H1 (cell line): ENCODE measurements around the gene GABRD. TPM values are rescaled to one million over a fixed set of nuclear protein-coding genes. Genes with fewer than 3 reads are reported as not detected.

Source experiments
- CTCF ChIA-PET: fragments of 300-600 bp; sonication (Branson Sonifier 250); formaldehyde crosslinking; loops from one replicate; lab custom pipeline; 2021; ENCODE audit not compliant: partially characterized antibody; lab: Charles Lee
- POLR2A ChIA-PET: fragments of 300-600 bp; sonication (Branson Sonifier 250); formaldehyde crosslinking; loops from one replicate; lab custom pipeline; 2021; ENCODE audit warnings: inconsistent platforms; ENCODE audit not compliant: partially characterized antibody; lab: Charles Lee
- DNase-seq, 2 experiments: peaks; one replicate each; pipeline versions ENCODE4 v3.0.0 to v3.0.0-alpha.2; 2010 to 2022; ENCODE audit warnings: low spot score in 2 of 2, low read depth in 1 of 2, mixed read lengths in 1 of 2
- FAIRE-seq: peaks from 2 replicates; lab custom pipeline; 2011; peaks lifted over from hg19 to GRCh38; lab: Jason Lieb, UNC
- H2AFZ ChIP-seq: 2 replicates; pipeline ENCODE4 v1.8.1; 2012; ENCODE audit warnings: low read length, inconsistent platforms
- H2AK5ac ChIP-seq: 2 replicates; pipeline ENCODE4 v1.6.1; 2013; ENCODE audit warnings: low read depth, low read length
- H2BK120ac ChIP-seq: replicated peaks from 2 replicates; pipeline ENCODE3; 2013; ENCODE audit warnings: low read depth, low read length, inconsistent platforms
- H2BK12ac ChIP-seq: 2 replicates; pipeline ENCODE4 v1.6.1; 2013; ENCODE audit warnings: low read depth, low read length
- H2BK15ac ChIP-seq: 2 replicates; pipeline ENCODE4 v1.6.1; 2013; ENCODE audit warnings: low read length
- H2BK20ac ChIP-seq: 2 replicates; pipeline ENCODE4 v1.6.1; 2013; ENCODE audit warnings: low read length
- H2BK5ac ChIP-seq: 2 replicates; pipeline ENCODE4 v1.6.1; 2013; ENCODE audit warnings: low read depth, low read length
- H3K14ac ChIP-seq: 2 replicates; pipeline ENCODE4 v1.6.1; 2013; ENCODE audit warnings: inconsistent platforms; ENCODE audit not compliant: insufficient read length
- H3K18ac ChIP-seq: 2 replicates; pipeline ENCODE4 v1.6.1; 2013; ENCODE audit warnings: low read length; ENCODE audit errors: extremely low read depth
- H3K23ac ChIP-seq: 2 replicates; pipeline ENCODE4 v1.6.1; 2013; ENCODE audit warnings: inconsistent platforms; ENCODE audit not compliant: insufficient read length
- H3K23me2 ChIP-seq: 2 replicates; pipeline ENCODE4 v1.6.1; 2013; ENCODE audit warnings: low read depth, low read length
- H3K27ac ChIP-seq: 2 replicates; pipeline ENCODE4 v1.6.1; 2011; ENCODE audit warnings: low read depth, low read length, inconsistent platforms
- H3K27me3 ChIP-seq, 4 experiments: replicated peaks in 1 of 4; 1 replicate in 1 of 4; 2 replicates in 3 of 4; pipeline versions ENCODE4 v1.6.1 to v1.8.1; 2011 to 2013; ENCODE audit warnings: low read length in 3 of 4, mild to moderate bottlenecking in 3 of 4, inconsistent platforms in 2 of 4, mixed read lengths in 2 of 4, moderate library complexity in 1 of 4; ENCODE audit not compliant: control insufficient read depth in 3 of 4, insufficient read depth in 3 of 4; ENCODE audit errors: extremely low read depth in 1 of 4
- H3K36me3 ChIP-seq, 4 experiments: 2 replicates each; pipeline versions ENCODE4 v1.6.1 to v1.8.1; 2011 to 2013; ENCODE audit warnings: mild to moderate bottlenecking in 4 of 4, low read length in 3 of 4, moderate library complexity in 2 of 4, control low read depth in 1 of 4, inconsistent platforms in 1 of 4; ENCODE audit not compliant: insufficient read depth in 4 of 4, control insufficient read depth in 2 of 4
- H3K4ac ChIP-seq: replicated peaks from 2 replicates; pipeline ENCODE3; 2013; ENCODE audit warnings: low read length, low read depth, mixed read lengths, inconsistent platforms; ENCODE audit not compliant: insufficient read length
- H3K4me1 ChIP-seq, 4 experiments: replicated peaks in 1 of 4; 1 replicate in 1 of 4; 2 replicates in 3 of 4; pipeline versions ENCODE4 v1.6.1 to v1.8.1; 2011 to 2013; ENCODE audit warnings: low read length in 3 of 4, inconsistent platforms in 2 of 4, mixed read lengths in 1 of 4; ENCODE audit not compliant: insufficient read depth in 4 of 4, control insufficient read depth in 3 of 4
- H3K4me2 ChIP-seq, 2 experiments: 2 replicates each; pipeline versions ENCODE4 v1.6.1 to v1.8.1; 2011 to 2013; ENCODE audit warnings: low read depth in 2 of 2, low read length in 2 of 2, control low read depth in 1 of 2, inconsistent platforms in 1 of 2, mild to moderate bottlenecking in 1 of 2; ENCODE audit not compliant: insufficient read depth in 1 of 2
- H3K4me3 ChIP-seq, 4 experiments: fragments of 200-600, 300-600 bp in 1 of 4; sonication (generic), shearing (Covaris generic), sonication (Bioruptor Twin) in 1 of 4; 2 replicates each; pipeline versions ENCODE4 v1.5.1 to v1.8.1; 2011 to 2016; ENCODE audit warnings: low read length in 4 of 4, low read depth in 3 of 4, control low read depth in 2 of 4, inconsistent platforms in 2 of 4, mild to moderate bottlenecking in 2 of 4, mixed read lengths in 1 of 4, moderate library complexity in 1 of 4; ENCODE audit not compliant: insufficient read depth in 2 of 4; ENCODE audit errors: extremely low read depth in 1 of 4
- H3K56ac ChIP-seq: replicated peaks from 2 replicates; pipeline ENCODE3; 2013; ENCODE audit warnings: low read depth, mild to moderate bottlenecking, mixed read lengths, low read length, inconsistent platforms; ENCODE audit not compliant: insufficient read length
- H3K79me1 ChIP-seq: 2 replicates; pipeline ENCODE4 v1.6.1; 2013; ENCODE audit warnings: low read depth, low read length, control low read depth
- H3K79me2 ChIP-seq, 2 experiments: 2 replicates each; pipeline versions ENCODE4 v1.6.1 to v1.8.1; 2012 to 2013; ENCODE audit warnings: low read length in 2 of 2, mild to moderate bottlenecking in 2 of 2, inconsistent platforms in 1 of 2; ENCODE audit not compliant: insufficient read depth in 2 of 2, control insufficient read depth in 1 of 2
- H3K9ac ChIP-seq, 4 experiments: replicated peaks in 1 of 4; 1 replicate in 1 of 4; 2 replicates in 3 of 4; pipeline versions ENCODE4 v1.6.1 to v1.8.1; 2011 to 2013; ENCODE audit warnings: low read depth in 3 of 4, low read length in 3 of 4, control low read depth in 2 of 4, mild to moderate bottlenecking in 2 of 4, moderate library complexity in 2 of 4, inconsistent platforms in 1 of 4; ENCODE audit errors: extremely low read depth in 1 of 4
- H3K9me3 ChIP-seq, 2 experiments: 2 replicates each; pipeline versions ENCODE4 v1.6.1 to v1.8.1; 2012 to 2013; ENCODE audit warnings: mild to moderate bottlenecking in 2 of 2, moderate library complexity in 2 of 2, control low read depth in 1 of 2, inconsistent platforms in 1 of 2, low read depth in 1 of 2, low read length in 1 of 2, mixed read lengths in 1 of 2; ENCODE audit not compliant: insufficient read depth in 2 of 2
- H4K20me1 ChIP-seq, 2 experiments: replicated peaks in 1 of 2; 2 replicates each; pipeline versions ENCODE3 to v1.8.1; 2011 to 2013; ENCODE audit warnings: inconsistent platforms in 2 of 2, low read length in 2 of 2, mild to moderate bottlenecking in 1 of 2; ENCODE audit not compliant: insufficient read depth in 2 of 2, control insufficient read depth in 1 of 2
- H4K5ac ChIP-seq: 2 replicates; pipeline ENCODE4 v1.6.1; 2013; ENCODE audit warnings: low read length, low read depth, mixed read lengths, inconsistent platforms; ENCODE audit not compliant: insufficient read length
- H4K8ac ChIP-seq: 2 replicates; pipeline ENCODE4 v1.8.0; 2013; ENCODE audit warnings: mild to moderate bottlenecking, moderate library complexity, low read length, inconsistent platforms; ENCODE audit not compliant: insufficient read depth; ENCODE audit errors: extremely low read depth
- H4K91ac ChIP-seq: replicated peaks from 2 replicates; pipeline ENCODE3; 2013; ENCODE audit warnings: low read length, mixed read lengths, inconsistent platforms; ENCODE audit not compliant: insufficient read length
- ASH2L ChIP-seq: fragments of 200-600, 300-600 bp; sonication (generic); IDR thresholded peaks from one replicate; pipeline ENCODE4 v1.7.1; 2017; ENCODE audit warnings: low read length
- BCL11A ChIP-seq, 2 experiments: IDR thresholded peaks; one replicate each; pipeline ENCODE4 v1.6.1; 2011; ENCODE audit warnings: low read depth in 2 of 2, low read length in 2 of 2, mild to moderate bottlenecking in 2 of 2
- BRCA1 ChIP-seq: IDR thresholded peaks from 2 replicates; pipeline ENCODE4 v1.6.1; 2012; ENCODE audit warnings: low read depth, low read length, improper control_type of control experiment
- EGR1 ChIP-seq: IDR thresholded peaks from 2 replicates; pipeline ENCODE4 v1.6.1; 2011; ENCODE audit warnings: low read depth, low read length, borderline replicate concordance
- EZH2 ChIP-seq: fragments of 200-600 bp; sonication (generic); IDR thresholded peaks from 2 replicates; pipeline ENCODE4 v1.7.1; 2012; ENCODE audit warnings: low read depth, mild to moderate bottlenecking, moderate library complexity, low read length, inconsistent platforms; ENCODE audit not compliant: severe bottlenecking
- GABPA ChIP-seq: IDR thresholded peaks from 2 replicates; pipeline ENCODE4 v1.6.1; 2011; ENCODE audit warnings: mild to moderate bottlenecking, low read length, moderate library complexity, borderline replicate concordance; ENCODE audit not compliant: insufficient read depth
- KDM1A ChIP-seq: fragments of 200-600, 300-600 bp; sonication (generic); IDR thresholded peaks from 2 replicates; pipeline ENCODE4 v1.7.1; 2016; ENCODE audit warnings: mild to moderate bottlenecking, low read length, borderline replicate concordance
- NRF1 ChIP-seq: IDR thresholded peaks from 2 replicates; pipeline ENCODE4 v1.6.1; 2011; ENCODE audit warnings: mild to moderate bottlenecking, low read depth, low read length, improper control_type of control experiment
- POU5F1 ChIP-seq: IDR thresholded peaks from 2 replicates; pipeline ENCODE4 v1.6.1; 2011; ENCODE audit warnings: low read depth, mild to moderate bottlenecking, low read length, moderate library complexity
- RBBP5 ChIP-seq: IDR thresholded peaks from 2 replicates; pipeline ENCODE4 v1.7.1; 2012; ENCODE audit warnings: low read depth, mild to moderate bottlenecking, inconsistent platforms, low read length, moderate library complexity, borderline replicate concordance
- WGBS, 2 experiments: shearing (Covaris generic) in 1 of 2; methylation state at CpG; one replicate each; pipeline versions ENCODE4 v1.1.6 to v1.1.7; 2013 to 2015; ENCODE audit warnings: low lambda C conversion rate in 2 of 2, mixed read lengths in 2 of 2, inconsistent platforms in 1 of 2, low coverage in 1 of 2, missing lambda C conversion rate in 1 of 2; ENCODE audit not compliant: insufficient replicate concordance in 2 of 2, insufficient coverage in 1 of 2, insufficient read length in 1 of 2; ENCODE audit errors: extremely low coverage in 1 of 2, missing lambda C conversion rate in 1 of 2; 5-methylcytosine and 5-hydroxymethylcytosine counted together
- polyA plus RNA-seq, 7 experiments: library from polyadenylated mRNA; depleted of rRNA in 3 of 7; stranded (reverse) in 5 of 7; unstranded in 2 of 7; fragments of >200 nt in 5 of 7; fragments of 200-250 nt in 2 of 7; gene quantifications; 1 replicate in 5 of 7; 2 replicates in 1 of 7; 4 replicates in 1 of 7; pipeline versions ENCODE4 v1.2.1 to v1.2.3, GENCODE V29; 2011 to 2013; ENCODE audit warnings: missing spikeins in 2 of 7, mixed read lengths in 2 of 7
- total RNA-seq: library from RNA; stranded (reverse); fragmentation: NEBNext Ultra II Directional; extraction: Animal tissue kit (Norgen Biotek cat#: 25700); gene quantifications from 2 replicates; pipeline ENCODE4 v1.2.1, GENCODE V29; 2021
- TF ChIP-seq, protein P1 (sequence below): IDR thresholded peaks from 2 replicates; pipeline ENCODE4 v1.6.1; 2011; ENCODE audit warnings: low read length, improper control_type of control experiment
- TF ChIP-seq, protein P2 (sequence below): IDR thresholded peaks from 2 replicates; pipeline ENCODE4 v1.6.1; 2012; ENCODE audit warnings: inconsistent platforms

GABRD gene
- total and polyA plus RNA-seq, 2 of the 8 experiments (the other 6 are each of a cell fraction or from before 2014, with no cell fraction given): 1.8 to 3.0 TPM

- H4K5ac ChIP-seq: no peak overlapping the region
- no peak overlapping the region for H3K27ac ChIP-seq
- no peak overlapping the region for H3K56ac ChIP-seq
- 93% methylated on average over 39 of the region's 39 CpGs; no CpG with 5 or more reads in 1 of the 2 experiments for WGBS, 2 experiments
- H3K9me3 ChIP-seq: no peaks in the 10 kb centered on the region
- no peak overlapping the region for H3K4me2 ChIP-seq
- H2BK5ac ChIP-seq: no peak overlapping the region
- no peaks in the 10 kb centered on the region for H3K79me1 ChIP-seq
- ChIA-PET POLR2A (no interaction called here), CTCF (interaction anchor here (0.6 to 2.1 kb wide), 4 partner anchors 19 to 69 kb away, joined by 4 to 9 read pairs (median 4); no protein-coding TSS in a partner anchor)
- H3K9ac ChIP-seq: no peak overlapping the region
- no peak overlapping the region for H2AK5ac ChIP-seq
- H3K23me2 ChIP-seq: 0 out of 2 replicates have a peak, but pooled peaks cover 2% of the 10 kb centered on the region
- H2BK120ac ChIP-seq: no peak overlapping the region
- peak overlapping the region; percentile 51; the same call in 1 of the 2 replicates for H4K8ac ChIP-seq
- no peak overlapping the region for H3K4ac ChIP-seq
- FAIRE-seq: no peak
- H4K91ac ChIP-seq: no peak overlapping the region
- H3K36me3 ChIP-seq: no peaks in the 10 kb centered on the region
- H2AFZ ChIP-seq: no peak overlapping the region
- no peak overlapping the region for H3K14ac ChIP-seq
- H3K27me3 ChIP-seq: peaks cover 0 to 7% (median 3%) of the 10 kb centered on the region in 4 experiments; a peak in 5 of 7 replicates
- H4K20me1 ChIP-seq: peaks cover 0 to under 1% of the 10 kb centered on the region in 2 experiments
- H2BK15ac ChIP-seq: no peak overlapping the region
- H3K4me1 ChIP-seq: no peaks in the 10 kb centered on the region
- no peak overlapping the region for H3K18ac ChIP-seq
- H2BK12ac ChIP-seq: no peak overlapping the region
- H3K4me3 ChIP-seq: no peak overlapping the region
- DNase-seq: no peak
- H3K23ac ChIP-seq: no peak overlapping the region
- H2BK20ac ChIP-seq: no peak overlapping the region
- no peaks in the 10 kb centered on the region for H3K79me2 ChIP-seq
- TF ChIP-seq POU5F1 (no peak), EZH2 (no peak), BCL11A (IDR thresholded peaks at IDR 0.05; ENCODE audit: low read depth in 2 of 2, low read length in 2 of 2) (no peak), NRF1 (no peak), GABPA (no peak), KDM1A (no peak), RBBP5 (no peak), BRCA1 (no peak), ASH2L (no peak), EGR1 (no peak)
- TF ChIP-seq, protein P1, sequence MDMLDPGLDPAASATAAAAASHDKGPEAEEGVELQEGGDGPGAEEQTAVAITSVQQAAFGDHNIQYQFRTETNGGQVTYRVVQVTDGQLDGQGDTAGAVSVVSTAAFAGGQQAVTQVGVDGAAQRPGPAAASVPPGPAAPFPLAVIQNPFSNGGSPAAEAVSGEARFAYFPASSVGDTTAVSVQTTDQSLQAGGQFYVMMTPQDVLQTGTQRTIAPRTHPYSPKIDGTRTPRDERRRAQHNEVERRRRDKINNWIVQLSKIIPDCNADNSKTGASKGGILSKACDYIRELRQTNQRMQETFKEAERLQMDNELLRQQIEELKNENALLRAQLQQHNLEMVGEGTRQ: no peak
- TF ChIP-seq, protein P2, sequence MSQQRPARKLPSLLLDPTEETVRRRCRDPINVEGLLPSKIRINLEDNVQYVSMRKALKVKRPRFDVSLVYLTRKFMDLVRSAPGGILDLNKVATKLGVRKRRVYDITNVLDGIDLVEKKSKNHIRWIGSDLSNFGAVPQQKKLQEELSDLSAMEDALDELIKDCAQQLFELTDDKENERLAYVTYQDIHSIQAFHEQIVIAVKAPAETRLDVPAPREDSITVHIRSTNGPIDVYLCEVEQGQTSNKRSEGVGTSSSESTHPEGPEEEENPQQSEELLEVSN: no peak
Measured at GRCh38 chr1:2025491-2025981, 6.4 kb downstream of the GABRD start.
